ENCODE data around the gene AZU1. TPM values are rescaled to one million over a fixed set of nuclear protein-coding genes. Genes with fewer than 3 reads are reported as not detected.
A peak's percentile ranks its signal among the peaks of the same experiment; 100 is the strongest.

Gene AZU1
- polyA plus RNA-seq, 2 of the 4 experiments (the other 2 are of a cell fraction), result 0.31 to 0.32 TPM

GRCh38 chr19:799076-799881 lies 28.4 kb upstream of the AZU1 start:
- ChIA-PET CTCF (interaction anchor here (0.9 to 1.3 kb wide), 4 partner anchors 13 to 29 kb away, joined by 3 to 5 read pairs (median 4); no protein-coding TSS in a partner anchor), POLR2A (interaction anchor here (0.6 to 1.2 kb wide), 3 partner anchors 16 to 131 kb away, joined by 3 to 6 read pairs (median 4); no protein-coding TSS in a partner anchor)
- WGBS (ENCODE audit: missing lambda C conversion rate), result 2% methylated on average over 8 of the region's 28 CpGs
- H3K4me1 ChIP-seq, result peaks cover 50% of the 10 kb centered on the region
- TF ChIP-seq ZFP36 (IDR thresholded peaks at IDR 0.05; ENCODE audit: borderline replicate concordance, partially characterized antibody) (no peak), CTCF (IDR thresholded peaks at IDR 0.05) (peak; percentile 27; the same call in 2 of the 3 replicates), RFX5 (IDR thresholded peaks at IDR 0.05) (no peak)
- peak overlapping the region; percentile 100 for H3K4me3 ChIP-seq
- DNase-seq (ENCODE audit: low read depth in 1 of 2, low spot score in 1 of 2) (no peak), ATAC-seq (peak in 1 of 2 experiments; percentile 4; a peak in 3 of 6 replicates), FAIRE-seq (no peak)
- H3K9me3 ChIP-seq, result no peaks in the 10 kb centered on the region
- H3K4me2 ChIP-seq, result peak overlapping the region; percentile 86
- peak overlapping the region; percentile 100 for H3K27ac ChIP-seq

- FAIRE-seq (no peak), ATAC-seq (no peak), DNase-seq (ENCODE audit: low read depth in 1 of 2, low spot score in 1 of 2) (no peak)
- ChIA-PET CTCF (no interaction called here), POLR2A (no interaction called here)
- Histone ChIP-seq H3K4me3 (peak overlapping the region; percentile 100), H3K9me3 (no peaks in the 10 kb centered on the region), H3K4me2 (peak overlapping the region; percentile 86), H3K4me1 (peaks cover 50% of the 10 kb centered on the region), H3K27ac (peak overlapping the region; percentile 100; a peak in 5 of 6 replicates)
- WGBS (ENCODE audit: missing lambda C conversion rate), result 17% methylated on average over 11 of the region's 17 CpGs
- TF ChIP-seq CHD4 (IDR thresholded peaks at IDR 0.05; ENCODE audit: borderline replicate concordance) (no peak), EHMT2 (IDR thresholded peaks at IDR 0.05; ENCODE audit: low read depth) (no peak), NFE2L2 (conservative IDR thresholded peaks at IDR 0.05; ENCODE audit: low read length) (no peak), JUN (IDR thresholded peaks at IDR 0.05) (no peak), E2F6 (IDR thresholded peaks at IDR 0.05; ENCODE audit: borderline replicate concordance, low read depth) (no peak), CTCF (IDR thresholded peaks at IDR 0.05) (no peak), FOSB (CRISPR knock-in tag; IDR thresholded peaks at IDR 0.05) (no peak), BHLHE40 (IDR thresholded peaks at IDR 0.05; ENCODE audit: low read depth, low read length) (no peak), TP53 (CRISPR knock-in tag; IDR thresholded peaks at IDR 0.05) (no peak)
Observed at GRCh38 chr19:800360-801029, 27.1 kb upstream of the AZU1 start.

GRCh38 chr19:801030-801860 lies 26.4 kb upstream of the AZU1 start:
- Histone ChIP-seq H3K27ac (peak overlapping the region; percentile 47 to 100; a peak in 5 of 6 replicates), H3K4me2 (peak overlapping the region; percentile 86), H3K4me1 (peaks cover 45% of the 10 kb centered on the region), H3K4me3 (peak overlapping the region; percentile 100), H3K9me3 (no peaks in the 10 kb centered on the region)
- DNase-seq (ENCODE audit: low read depth in 1 of 2, low spot score in 1 of 2), result no peak
- ATAC-seq, result no peak
- TF ChIP-seq HDAC2 (IDR thresholded peaks at IDR 0.05) (no peak), HES2 (IDR thresholded peaks at IDR 0.05) (no peak), HOXB5 (CRISPR knock-in tag; IDR thresholded peaks at IDR 0.05) (no peak), FOXS1 (CRISPR knock-in tag; IDR thresholded peaks at IDR 0.05) (no peak), EP300 (IDR thresholded peaks at IDR 0.05) (no peak), ZNF302 (CRISPR knock-in tag; IDR thresholded peaks at IDR 0.05) (no peak), MAX (IDR thresholded peaks at IDR 0.05) (0 out of 2 replicates have a peak, but pooled peaks have one; percentile 39)
- WGBS (ENCODE audit: missing lambda C conversion rate), result 74% methylated on average over 10 of the region's 29 CpGs
- no peak for FAIRE-seq
- ChIA-PET CTCF (no interaction called here), POLR2A (interaction anchor here (0.6 kb wide), 1 partner anchor 25 kb away, joined by 5 read pairs; no protein-coding TSS in a partner anchor)
